ENCODE measurements around the gene RNU6-9.

RNU6-9 gene

GRCh38 chr19:899336-900042 is 6.2 kb downstream of the RNU6-9 start:
- no peak for DNase-seq

- no peak for DNase-seq
Measured at GRCh38 chr19:900043-900301, 6.7 kb downstream of the RNU6-9 start.

- no peak for DNase-seq
Measured at GRCh38 chr19:900302-901111, 7.2 kb downstream of the RNU6-9 start.

- no peak for DNase-seq
Measured at GRCh38 chr19:901216-902092, 8.2 kb downstream of the RNU6-9 start.

- DNase-seq, result no peak
Measured at GRCh38 chr19:902093-902370, 8.7 kb downstream of the RNU6-9 start.

- no peak for DNase-seq
Measured at GRCh38 chr19:902446-903226, 9.4 kb downstream of the RNU6-9 start.

GRCh38 chr19:903266-903797 is 10.0 kb downstream of the RNU6-9 start:
- DNase-seq, result no peak

- no peak for DNase-seq
Measured at GRCh38 chr19:904545-904944, 11.3 kb downstream of the RNU6-9 start.

- DNase-seq, result no peak
Measured at GRCh38 chr19:906480-906879, 13.2 kb downstream of the RNU6-9 start.

GRCh38 chr19:907183-907853 is 14.0 kb downstream of the RNU6-9 start:
- DNase-seq, result no peak

- no peak for DNase-seq
Measured at GRCh38 chr19:911197-912033, 18.1 kb downstream of the RNU6-9 start.

GRCh38 chr19:912181-913079 is 19.1 kb downstream of the RNU6-9 start:
- DNase-seq, result peak; percentile 39

- DNase-seq, result peak; percentile 74
Measured at GRCh38 chr19:913080-913748, 19.9 kb downstream of the RNU6-9 start, which contains the start of gene R3HDM4. R3HDM4 (minus strand) TSS chr19:913219; CDS start chr19:913157, 62 bp downstream.

- DNase-seq, result no peak
Measured at GRCh38 chr19:916645-917322, 23.5 kb downstream of the RNU6-9 start.

- peak; percentile 42 for DNase-seq
Measured at GRCh38 chr19:917323-918151, 24.3 kb downstream of the RNU6-9 start, which contains the start of gene KISS1R. KISS1R (plus strand) TSS chr19:917333; CDS start chr19:917503, 170 bp downstream.

- no peak for DNase-seq
Measured at GRCh38 chr19:918152-918437, 24.8 kb downstream of the RNU6-9 start.

GRCh38 chr19:918481-919198 is 25.4 kb downstream of the RNU6-9 start:
- no peak for DNase-seq

Data from activated CD4-positive, alpha-beta T cell treated with anti-CD3 and anti-CD28 coated beads for 1 hour (primary cell).